Measurements from ENCODE around the gene PIK3CD. TPM values are rescaled to one million over a fixed set of nuclear protein-coding genes. Genes with fewer than 3 reads are reported as not detected.

Gene PIK3CD
- polyA plus RNA-seq, 1 experiment: 9.0 TPM

DNA sequence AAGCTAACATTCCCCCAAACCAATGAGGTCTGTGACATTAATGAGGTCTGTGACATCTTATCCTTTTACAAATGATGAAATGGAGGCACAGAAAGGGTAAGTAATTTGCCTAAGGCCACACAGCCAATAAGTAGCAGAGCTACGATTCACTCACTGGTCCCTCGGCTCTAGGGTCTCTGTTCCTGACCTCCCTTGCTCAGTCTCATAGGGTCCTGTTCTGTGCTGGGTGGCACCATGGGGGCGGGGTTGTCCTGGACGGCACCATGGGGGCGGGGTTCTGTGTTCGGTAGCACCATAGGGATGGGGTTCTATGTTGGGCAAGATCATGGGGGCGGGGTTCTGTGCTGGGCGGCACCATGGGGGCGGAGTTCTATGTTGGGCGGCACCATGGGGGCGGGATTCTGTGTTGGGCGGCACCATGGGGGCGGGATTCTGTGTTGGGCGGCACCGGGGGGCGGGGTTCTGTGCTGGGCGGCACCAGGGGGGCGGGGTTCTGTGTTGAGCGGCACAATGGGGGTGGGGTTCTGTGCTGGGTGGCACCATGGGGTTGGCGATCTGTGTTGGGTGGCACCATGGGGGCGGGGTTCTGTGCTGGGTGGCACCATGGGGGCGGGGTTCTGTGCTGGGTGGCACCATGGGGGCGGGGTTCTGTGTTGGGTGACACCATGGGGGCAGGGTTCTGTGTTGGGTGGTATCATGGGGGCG is 116.6 kb downstream of the PIK3CD start:
- no peak overlapping the region for H3K27ac ChIP-seq (ENCODE audit: low read depth, low read length)
- CTCF ChIA-PET: no interaction called here
- TF ChIP-seq, protein P1, sequence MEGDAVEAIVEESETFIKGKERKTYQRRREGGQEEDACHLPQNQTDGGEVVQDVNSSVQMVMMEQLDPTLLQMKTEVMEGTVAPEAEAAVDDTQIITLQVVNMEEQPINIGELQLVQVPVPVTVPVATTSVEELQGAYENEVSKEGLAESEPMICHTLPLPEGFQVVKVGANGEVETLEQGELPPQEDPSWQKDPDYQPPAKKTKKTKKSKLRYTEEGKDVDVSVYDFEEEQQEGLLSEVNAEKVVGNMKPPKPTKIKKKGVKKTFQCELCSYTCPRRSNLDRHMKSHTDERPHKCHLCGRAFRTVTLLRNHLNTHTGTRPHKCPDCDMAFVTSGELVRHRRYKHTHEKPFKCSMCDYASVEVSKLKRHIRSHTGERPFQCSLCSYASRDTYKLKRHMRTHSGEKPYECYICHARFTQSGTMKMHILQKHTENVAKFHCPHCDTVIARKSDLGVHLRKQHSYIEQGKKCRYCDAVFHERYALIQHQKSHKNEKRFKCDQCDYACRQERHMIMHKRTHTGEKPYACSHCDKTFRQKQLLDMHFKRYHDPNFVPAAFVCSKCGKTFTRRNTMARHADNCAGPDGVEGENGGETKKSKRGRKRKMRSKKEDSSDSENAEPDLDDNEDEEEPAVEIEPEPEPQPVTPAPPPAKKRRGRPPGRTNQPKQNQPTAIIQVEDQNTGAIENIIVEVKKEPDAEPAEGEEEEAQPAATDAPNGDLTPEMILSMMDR (IDR thresholded peaks at IDR 0.05; ENCODE audit: low read depth, low read length): no peak

DNA sequence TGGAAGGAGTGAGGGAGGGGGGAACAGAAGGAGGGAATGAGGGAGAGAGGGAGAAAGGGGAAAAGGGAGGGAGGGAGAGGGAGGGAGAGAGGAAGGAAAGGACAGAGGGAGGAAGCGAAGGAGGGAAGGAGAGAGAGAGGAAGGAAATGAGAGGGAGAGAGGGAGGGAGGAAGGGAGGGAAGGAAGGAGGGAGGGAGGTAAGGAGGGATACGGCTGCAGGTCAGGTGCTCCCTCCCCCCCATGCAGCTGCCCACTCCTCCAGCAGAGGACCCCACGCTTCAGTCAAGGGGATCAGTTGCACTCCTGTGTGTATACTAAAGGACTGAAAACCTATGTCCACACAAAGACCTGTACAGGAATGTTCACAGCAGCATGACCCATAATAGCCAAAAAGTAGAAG is 117.5 kb downstream of the PIK3CD start:
- no peak for DNase-seq (ENCODE audit: low read depth, low spot score)
- Histone ChIP-seq H3K4me3 (ENCODE audit: low read depth, low read length) (no peak overlapping the region), H3K9me3 (ENCODE audit: control insufficient read depth, insufficient read depth, low read length) (no peaks in the 10 kb centered on the region), H3K27me3 (ENCODE audit: control insufficient read depth, insufficient read depth, low read length) (no peaks in the 10 kb centered on the region), H3K27ac (ENCODE audit: low read depth, low read length) (no peak overlapping the region)
- POLR2A ChIA-PET: no interaction called here
- CTCF ChIA-PET: no interaction called here
- TF ChIP-seq, protein P1 (IDR thresholded peaks at IDR 0.05; ENCODE audit: low read depth, low read length): no peak

More for the DNA sequence above, 116.6 kb downstream of the PIK3CD start:
- Histone ChIP-seq H3K9me3 (ENCODE audit: control insufficient read depth, insufficient read depth, low read length) (no peaks in the 10 kb centered on the region), H3K4me3 (ENCODE audit: low read depth, low read length) (no peak overlapping the region), H3K27me3 (ENCODE audit: control insufficient read depth, insufficient read depth, low read length) (no peaks in the 10 kb centered on the region)
- POLR2A ChIA-PET: no interaction called here
- no peak for DNase-seq (ENCODE audit: low read depth, low spot score)

DNA sequence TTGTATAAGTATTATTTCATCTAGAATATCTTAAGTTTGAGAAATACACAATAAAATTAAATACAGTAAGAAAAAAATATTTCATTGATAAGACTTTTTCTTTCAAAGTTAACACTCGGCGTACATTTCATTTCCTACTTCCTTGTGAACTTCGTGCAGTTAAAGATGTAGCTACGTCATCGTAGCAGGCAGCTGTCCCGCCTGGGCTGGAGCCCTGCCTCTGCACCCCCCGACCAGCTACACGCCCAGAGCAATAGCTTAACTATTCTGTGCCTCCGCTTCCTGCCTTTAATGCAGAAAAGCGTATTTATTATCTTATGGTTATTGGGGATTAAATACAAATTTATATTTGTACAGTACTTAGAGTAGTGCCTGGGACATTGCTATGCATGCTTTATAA is 118.8 kb downstream of the PIK3CD start:
- Histone ChIP-seq H3K27ac (ENCODE audit: low read depth, low read length) (no peak overlapping the region), H3K27me3 (ENCODE audit: control insufficient read depth, insufficient read depth, low read length) (no peaks in the 10 kb centered on the region), H3K4me3 (ENCODE audit: low read depth, low read length) (no peak overlapping the region), H3K9me3 (ENCODE audit: control insufficient read depth, insufficient read depth, low read length) (no peaks in the 10 kb centered on the region)
- ChIA-PET POLR2A (no interaction called here), CTCF (no interaction called here)
- TF ChIP-seq, protein P1 (IDR thresholded peaks at IDR 0.05; ENCODE audit: low read depth, low read length): no peak
- DNase-seq (ENCODE audit: low read depth, low spot score): no peak

DNA sequence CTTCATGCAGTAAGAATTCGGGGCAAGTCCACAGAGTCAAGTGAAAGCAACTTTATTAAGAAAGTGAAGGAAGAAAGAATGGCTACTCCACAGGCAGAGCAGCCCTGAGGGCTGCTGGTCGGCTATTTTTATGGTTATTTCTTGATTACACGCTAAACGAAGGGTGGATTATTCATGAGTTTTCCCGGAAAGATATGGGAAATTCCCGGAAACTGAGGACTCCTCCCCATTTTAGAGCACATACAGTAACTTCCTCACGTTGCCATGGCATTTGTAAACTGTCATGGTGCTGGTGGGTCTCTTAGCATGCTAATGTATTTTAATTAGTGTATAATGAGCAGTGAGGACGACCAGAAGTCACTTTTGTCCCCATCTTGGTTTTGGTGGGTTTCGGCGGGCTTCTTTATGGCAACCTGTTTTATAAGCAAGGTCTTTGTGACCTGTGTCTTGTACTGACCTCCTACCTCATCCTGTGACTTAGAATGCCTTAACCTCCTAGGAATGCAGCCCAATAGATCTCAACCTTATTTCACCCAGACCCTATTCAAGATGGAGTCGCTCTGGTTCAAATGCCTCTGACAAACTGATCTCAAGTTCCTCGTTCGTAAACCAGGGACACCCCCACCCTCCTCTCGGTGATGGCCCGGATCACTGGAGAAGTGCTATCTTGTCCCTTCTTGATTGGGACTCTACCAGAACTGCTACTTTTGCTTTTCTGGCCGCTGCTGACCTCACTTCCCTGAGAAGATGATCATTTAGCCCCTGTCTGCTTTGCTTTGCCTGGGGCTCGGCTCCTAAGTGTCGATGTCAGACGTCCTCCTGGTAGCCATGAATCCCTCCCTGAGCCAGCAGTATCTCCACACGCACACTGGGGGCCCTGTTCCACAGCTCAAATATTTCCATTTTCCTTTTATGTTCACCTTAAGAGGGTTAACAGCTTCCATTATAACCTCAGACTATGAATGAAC is 123.5 kb downstream of the PIK3CD start:
- peaks cover 5% of the 10 kb centered on the region; the same call in 1 of the 2 replicates for H3K9me3 ChIP-seq (ENCODE audit: control insufficient read depth, insufficient read depth, low read length)
- POLR2A ChIA-PET: no interaction called here
- H3K27ac ChIP-seq (ENCODE audit: low read depth, low read length): no peak overlapping the region
- H3K4me3 ChIP-seq (ENCODE audit: low read depth, low read length): no peak overlapping the region
- TF ChIP-seq, protein P1 (IDR thresholded peaks at IDR 0.05; ENCODE audit: low read depth, low read length): no peak
- CTCF ChIA-PET: interaction anchor here (1.1 kb wide), 2 partner anchors 9 to 12 kb away, joined by 4 to 6 read pairs; no protein-coding TSS in a partner anchor
- no peaks in the 10 kb centered on the region for H3K27me3 ChIP-seq (ENCODE audit: control insufficient read depth, insufficient read depth, low read length)
- DNase-seq (ENCODE audit: low read depth, low spot score): no peak

DNA sequence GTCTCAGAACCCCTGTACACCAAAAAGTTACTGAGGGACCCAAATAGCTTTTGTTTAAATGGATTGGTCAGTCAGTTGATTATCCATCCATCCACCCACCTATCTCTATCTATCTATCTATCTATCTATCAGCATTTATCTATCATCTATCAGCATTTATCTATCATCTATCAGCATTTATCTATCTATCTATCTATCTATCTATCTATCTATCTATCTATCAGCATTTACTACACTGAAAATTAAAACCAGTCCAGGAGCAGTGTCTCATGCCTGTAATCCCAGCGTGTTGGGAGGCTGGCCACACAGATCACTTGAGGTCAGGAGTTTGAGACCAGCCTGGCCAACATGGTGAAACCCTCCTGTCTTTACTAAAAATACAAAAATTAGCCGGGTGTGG is 125.2 kb downstream of the PIK3CD start:
- ChIA-PET CTCF (interaction anchor here (0.6 to 1.1 kb wide), 4 partner anchors 8 to 151 kb away, joined by 3 to 5 read pairs (median 4); no protein-coding TSS in a partner anchor), POLR2A (no interaction called here)
- no peak for DNase-seq (ENCODE audit: low read depth, low spot score)
- no peak overlapping the region for H3K27ac ChIP-seq (ENCODE audit: low read depth, low read length)
- H3K27me3 ChIP-seq (ENCODE audit: control insufficient read depth, insufficient read depth, low read length): no peaks in the 10 kb centered on the region
- no peak overlapping the region for H3K4me3 ChIP-seq (ENCODE audit: low read depth, low read length)
- peaks cover 5% of the 10 kb centered on the region; the same call in 1 of the 2 replicates for H3K9me3 ChIP-seq (ENCODE audit: control insufficient read depth, insufficient read depth, low read length)
- TF ChIP-seq, protein P1 (IDR thresholded peaks at IDR 0.05; ENCODE audit: low read depth, low read length): no peak
